Hematopoietic multipotent progenitor cell treated with erythropoietin and hydrocortisone succinate and interleukin-3 and kit ligand, for 6 days (in vitro differentiated cells): ENCODE measurements around the gene ZBTB17.
"Not testable (repeated sequence)": the region's sequence is repeated elsewhere in the genome, so short reads cannot be mapped to it uniquely, and the experiment has no call there.

Experiments
- DNase-seq: peaks from one replicate; pipeline ENCODE4 v3.0.0-alpha.2; 2015

Gene ZBTB17

GRCh38 chr1:16011936-16012589 lies 36.2 kb upstream of the ZBTB17 start:
- no peak for DNase-seq

GRCh38 chr1:16010837-16011236 lies 34.9 kb upstream of the ZBTB17 start:
- DNase-seq: no peak

- no peak for DNase-seq
Measured at GRCh38 chr1:16009678-16010077, 33.8 kb upstream of the ZBTB17 start.

- DNase-seq: peak; percentile 83
Measured at GRCh38 chr1:16009030-16009460, 33.1 kb upstream of the ZBTB17 start.

- DNase-seq: no peak
Measured at GRCh38 chr1:16007671-16008341, 31.9 kb upstream of the ZBTB17 start.

GRCh38 chr1:16006552-16007485 lies 30.9 kb upstream of the ZBTB17 start:
- DNase-seq: peak; percentile 56

GRCh38 chr1:16006010-16006409 lies 30.1 kb upstream of the ZBTB17 start:
- no peak for DNase-seq

GRCh38 chr1:16005597-16005996 lies 29.7 kb upstream of the ZBTB17 start:
- DNase-seq: no peak

GRCh38 chr1:16001274-16001673 lies 25.4 kb upstream of the ZBTB17 start:
- DNase-seq: not testable (repeated sequence)

GRCh38 chr1:15998929-15999328 lies 23.0 kb upstream of the ZBTB17 start:
- no peak for DNase-seq

GRCh38 chr1:15997637-15998280 lies 21.9 kb upstream of the ZBTB17 start:
- DNase-seq: no peak

GRCh38 chr1:15997076-15997585 lies 21.2 kb upstream of the ZBTB17 start:
- no peak for DNase-seq

- peak; percentile 72 for DNase-seq
Measured at GRCh38 chr1:15994590-15995351, 18.9 kb upstream of the ZBTB17 start.

- no peak for DNase-seq
Measured at GRCh38 chr1:15994081-15994480, 18.2 kb upstream of the ZBTB17 start.

- DNase-seq: no peak
Measured at GRCh38 chr1:15993666-15994065, 17.8 kb upstream of the ZBTB17 start.

GRCh38 chr1:15992582-15993500 lies 16.9 kb upstream of the ZBTB17 start:
- DNase-seq: no peak

- DNase-seq: no peak
Measured at GRCh38 chr1:15992187-15992553, 16.3 kb upstream of the ZBTB17 start.

GRCh38 chr1:15991427-15992186 lies 15.7 kb upstream of the ZBTB17 start:
- no peak for DNase-seq

- no peak for DNase-seq
Measured at GRCh38 chr1:15989776-15990175, 13.9 kb upstream of the ZBTB17 start.
